ENCODE data around the gene ASPRV1.

Gene ASPRV1

GRCh38 chr2:69977906-69978482 is 16.6 kb upstream of the ASPRV1 start:
- H3K36me3 Mint-ChIP-seq, result peaks cover 0 to under 1% of the 10 kb centered on the region in 2 donors
- H3K4me3 Mint-ChIP-seq, result no peak overlapping the region
- no peaks in the 10 kb centered on the region for H3K4me1 Mint-ChIP-seq
- no peak overlapping the region for H3K27ac Mint-ChIP-seq
- H3K9me3 Mint-ChIP-seq, result no peaks in the 10 kb centered on the region
- no peaks in the 10 kb centered on the region for H3K27me3 Mint-ChIP-seq
- DNase-seq, result no peak
- ATAC-seq (replicated peaks), result no peak

- Mint-ChIP-seq H3K9me3 (no peaks in the 10 kb centered on the region), H3K36me3 (no peaks in the 10 kb centered on the region), H3K27me3 (no peaks in the 10 kb centered on the region), H3K27ac (no peak overlapping the region), H3K4me3 (no peak overlapping the region), H3K4me1 (no peaks in the 10 kb centered on the region)
- no peak for ATAC-seq (replicated peaks)
- no peak for DNase-seq
Measured at GRCh38 chr2:69977186-69977585, 15.8 kb upstream of the ASPRV1 start.

GRCh38 chr2:69975853-69976462 is 14.5 kb upstream of the ASPRV1 start:
- Mint-ChIP-seq H3K4me1 (no peaks in the 10 kb centered on the region), H3K27ac (no peak overlapping the region)

GRCh38 chr2:69975136-69975852 is 13.9 kb upstream of the ASPRV1 start:
- Mint-ChIP-seq H3K27me3 (no peaks in the 10 kb centered on the region), H3K36me3 (no peaks in the 10 kb centered on the region), H3K4me3 (no peak overlapping the region), H3K4me1 (no peaks in the 10 kb centered on the region), H3K9me3 (no peaks in the 10 kb centered on the region), H3K27ac (no peak overlapping the region)
- no peak for DNase-seq
- no peak for ATAC-seq (replicated peaks)

More at GRCh38 chr2:69975853-69976462, 14.5 kb upstream of the ASPRV1 start:
- Mint-ChIP-seq H3K36me3 (no peaks in the 10 kb centered on the region), H3K4me3 (no peak overlapping the region), H3K9me3 (no peaks in the 10 kb centered on the region), H3K27me3 (no peaks in the 10 kb centered on the region)
- ATAC-seq (replicated peaks), result no peak
- DNase-seq, result no peak

GRCh38 chr2:69973335-69973735 is 11.9 kb upstream of the ASPRV1 start:
- Mint-ChIP-seq H3K27ac (no peak overlapping the region), H3K4me3 (no peak overlapping the region), H3K4me1 (no peaks in the 10 kb centered on the region), H3K36me3 (no peaks in the 10 kb centered on the region), H3K27me3 (no peaks in the 10 kb centered on the region), H3K9me3 (no peaks in the 10 kb centered on the region)
- ATAC-seq (replicated peaks), result no peak
- DNase-seq, result no peak

- Mint-ChIP-seq H3K27ac (no peak overlapping the region), H3K4me1 (no peaks in the 10 kb centered on the region), H3K9me3 (no peaks in the 10 kb centered on the region), H3K4me3 (no peak overlapping the region), H3K27me3 (no peaks in the 10 kb centered on the region), H3K36me3 (no peaks in the 10 kb centered on the region)
- DNase-seq, result no peak
- ATAC-seq (replicated peaks), result no peak
Measured at GRCh38 chr2:69972822-69973221, 11.4 kb upstream of the ASPRV1 start.

GRCh38 chr2:69969991-69970390 is 8.6 kb upstream of the ASPRV1 start:
- H3K27ac Mint-ChIP-seq, result no peak overlapping the region

GRCh38 chr2:69969126-69969983 is 7.9 kb upstream of the ASPRV1 start:
- Mint-ChIP-seq H3K9me3 (no peaks in the 10 kb centered on the region), H3K27me3 (no peaks in the 10 kb centered on the region), H3K4me1 (peaks cover 2 to 6% of the 10 kb centered on the region in 2 donors), H3K36me3 (no peaks in the 10 kb centered on the region), H3K4me3 (no peak overlapping the region), H3K27ac (no peak overlapping the region)
- DNase-seq (no peak), ATAC-seq (replicated peaks) (no peak)

More at GRCh38 chr2:69969991-69970390, 8.6 kb upstream of the ASPRV1 start:
- Mint-ChIP-seq H3K4me1 (peaks cover 0 to under 1% of the 10 kb centered on the region in 2 donors), H3K36me3 (no peaks in the 10 kb centered on the region), H3K27me3 (no peaks in the 10 kb centered on the region), H3K4me3 (no peak overlapping the region), H3K9me3 (no peaks in the 10 kb centered on the region)
- ATAC-seq (replicated peaks), result no peak
- DNase-seq, result no peak

GRCh38 chr2:69968609-69969008 is 7.2 kb upstream of the ASPRV1 start:
- Mint-ChIP-seq H3K9me3 (no peaks in the 10 kb centered on the region), H3K27me3 (no peaks in the 10 kb centered on the region), H3K27ac (no peak overlapping the region), H3K36me3 (no peaks in the 10 kb centered on the region), H3K4me1 (peaks cover 2 to 9% of the 10 kb centered on the region in 2 donors), H3K4me3 (no peak overlapping the region)
- ATAC-seq (replicated peaks) (no peak), DNase-seq (no peak)

- Mint-ChIP-seq H3K4me1 (peaks cover 2 to 9% of the 10 kb centered on the region in 2 donors), H3K4me3 (no peak overlapping the region), H3K27ac (no peak overlapping the region), H3K27me3 (no peaks in the 10 kb centered on the region), H3K9me3 (no peaks in the 10 kb centered on the region), H3K36me3 (no peaks in the 10 kb centered on the region)
- no peak for ATAC-seq (replicated peaks)
- no peak for DNase-seq
Measured at GRCh38 chr2:69966496-69966895, 5.1 kb upstream of the ASPRV1 start.

- Mint-ChIP-seq H3K27ac (no peak overlapping the region), H3K4me1 (peaks cover 2 to 9% of the 10 kb centered on the region in 2 donors), H3K27me3 (no peaks in the 10 kb centered on the region), H3K36me3 (peaks cover 0 to 2% of the 10 kb centered on the region in 2 donors), H3K9me3 (no peaks in the 10 kb centered on the region), H3K4me3 (no peak overlapping the region)
- DNase-seq (no peak), ATAC-seq (replicated peaks) (no peak)
Measured at GRCh38 chr2:69965756-69966445, 4.5 kb upstream of the ASPRV1 start.

GRCh38 chr2:69964353-69964841 is 3.0 kb upstream of the ASPRV1 start:
- DNase-seq, result no peak
- no peaks in the 10 kb centered on the region for H3K9me3 Mint-ChIP-seq
- H3K27ac Mint-ChIP-seq, result no peak overlapping the region
- H3K27me3 Mint-ChIP-seq, result no peaks in the 10 kb centered on the region
- peaks cover 0 to 3% of the 10 kb centered on the region in 2 donors for H3K36me3 Mint-ChIP-seq
- ATAC-seq (replicated peaks), result no peak
- H3K4me3 Mint-ChIP-seq, result no peak overlapping the region
- peaks cover 2 to 9% of the 10 kb centered on the region in 2 donors for H3K4me1 Mint-ChIP-seq

- peaks cover 0 to 3% of the 10 kb centered on the region in 2 donors for H3K36me3 Mint-ChIP-seq
- no peak for DNase-seq
- no peak for ATAC-seq (replicated peaks)
- H3K4me3 Mint-ChIP-seq, result no peak overlapping the region
- H3K9me3 Mint-ChIP-seq, result no peaks in the 10 kb centered on the region
- peaks cover 2 to 9% of the 10 kb centered on the region in 2 donors for H3K4me1 Mint-ChIP-seq
- no peaks in the 10 kb centered on the region for H3K27me3 Mint-ChIP-seq
- no peak overlapping the region for H3K27ac Mint-ChIP-seq
Measured at GRCh38 chr2:69962986-69963730, 1.7 kb upstream of the ASPRV1 start.

Measured in stimulated activated naive B cell treated with anti-CD40 and anti-IgM and Interleukin-4, amounts not matched to agents 10 μg/mL and 1 μg/mL and 100 μg/mL, for 72 hours (primary cell).